Spleen (tissue), 11 donors: ENCODE data around the gene DRGX. TPM values are rescaled to one million over a fixed set of nuclear protein-coding genes. Genes with fewer than 3 reads are reported as not detected.

ENCODE experiments used
- DNase-seq: peaks from one replicate; pipeline ENCODE4 v3.0.0-alpha.2; 2020
- H3K27ac ChIP-seq, 8 donors: fragments of 200-600 bp; sonication (generic) in 7 of 8; 1 replicate in 4 of 8; 2 replicates in 4 of 8; pipeline versions ENCODE4 v1.5.0 to v1.8.0; 2016 to 2021; ENCODE audit warnings: inconsistent platforms in 4 of 8, mild to moderate bottlenecking in 4 of 8, moderate library complexity in 1 of 8
- H3K27me3 ChIP-seq, 7 donors: fragments of 200-600 bp; sonication (generic) in 6 of 7; replicated peaks in 1 of 7; 1 replicate in 4 of 7; 2 replicates in 3 of 7; pipeline versions ENCODE4 v1.5.0 to v1.8.0; 2016 to 2021; ENCODE audit warnings: inconsistent platforms in 3 of 7, mild to moderate bottlenecking in 1 of 7
- H3K36me3 ChIP-seq, 6 donors: fragments of 200-600 bp; sonication (generic) in 5 of 6; 1 replicate in 4 of 6; 2 replicates in 2 of 6; pipeline versions ENCODE4 v1.5.0 to v1.8.0; 2016 to 2021; ENCODE audit warnings: inconsistent platforms in 2 of 6
- H3K4me1 ChIP-seq, 6 donors: fragments of 200-600 bp; sonication (generic) in 5 of 6; 1 replicate in 3 of 6; 2 replicates in 3 of 6; pipeline versions ENCODE4 v1.5.0 to v1.8.0; 2016 to 2021; ENCODE audit warnings: inconsistent platforms in 3 of 6
- H3K4me3 ChIP-seq, 8 donors: fragments of 200-600 bp; sonication (generic) in 7 of 8; 1 replicate in 4 of 8; 2 replicates in 4 of 8; pipeline versions ENCODE4 v1.5.0 to v1.8.0; 2016 to 2021; ENCODE audit warnings: inconsistent platforms in 4 of 8, mild to moderate bottlenecking in 4 of 8, moderate library complexity in 2 of 8
- H3K9me3 ChIP-seq, 8 donors: fragments of 200-600 bp; sonication (generic) in 7 of 8; 1 replicate in 4 of 8; 2 replicates in 4 of 8; pipeline versions ENCODE4 v1.5.0 to v1.8.0; 2016 to 2021; ENCODE audit warnings: inconsistent platforms in 4 of 8
- CTCF ChIP-seq, 11 experiments: fragments of 200-600 bp in 7 of 11; fragments of 450-650 bp in 4 of 11; sonication (generic) in 4 of 11; IDR thresholded peaks in 8 of 11; conservative IDR thresholded peaks in 3 of 11; 1 replicate in 7 of 11; 2 replicates in 4 of 11; pipeline versions ENCODE4 v1.4.0 to v1.8.0; 2016 to 2021; ENCODE audit warnings: antibody characterized with exemption in 11 of 11, inconsistent platforms in 4 of 11, mild to moderate bottlenecking in 1 of 11
- POLR2A ChIP-seq, 3 donors: fragments of 450-650 bp; IDR thresholded peaks; one replicate each; pipeline ENCODE4 v1.5.1; 2017; ENCODE audit warnings: antibody characterized with exemption in 3 of 3, mild to moderate bottlenecking in 1 of 3
- POLR2AphosphoS5 ChIP-seq, 3 donors: sonication (generic); formaldehyde crosslinking; IDR thresholded peaks; one replicate each; pipeline ENCODE4 v1.5.1; 2017; ENCODE audit warnings: antibody characterized with exemption in 3 of 3
- WGBS, 5 donors: extraction: QIAGEN DNeasy Blood & Tissue Kit in 3 of 5; methylation state at CpG; one replicate each; pipeline versions ENCODE4 v1.1.5 to v1.1.7; 2013 to 2018; 5-methylcytosine and 5-hydroxymethylcytosine counted together
- intact Hi-C: fragments of 100-400 bp; cut with DNase I; formaldehyde crosslinking; loops from one replicate; pipeline ENCODE4 v1.15.0; 2023; ENCODE audit warnings: low total_unique reads
- polyA plus RNA-seq, 3 donors: library from polyadenylated mRNA; stranded (reverse); fragments of 200-250 nt; gene quantifications; one replicate each; pipeline ENCODE4 v1.2.1, GENCODE V29; 2013
- total RNA-seq, 7 donors: library from RNA; depleted of rRNA in 3 of 7; stranded (reverse); fragments of >200 nt in 3 of 7; fragmentation: NEBNext Ultra II Directional in 4 of 7; extraction: Animal tissue kit (Norgen Biotek cat#: 25700) in 4 of 7; gene quantifications; one replicate each; pipeline versions ENCODE4 v1.1.0 to v1.2.1, GENCODE V29; 2016 to 2021
- donor health status: healthy with polysubstance abuse.
- donor health status: DM: no; HTN: no; CAD: no; lungs with moderate emphysema.
- donor health status: DM: no; HTN: no; CAD: no.
- donor health status: Bipolar disorder and iron deficiency.
- donor health status: healthy.
- donor health status: DM: no; HTN: no; CAD: no.
- donor health status: DM: yes; HTN: yes; CAD: no.

Gene DRGX
- total and polyA plus RNA-seq, 10 donors: 0.03 to 0.11 TPM; not detected in 8

- WGBS, 5 donors: 68 to 92% (median 75%) methylated on average over 1 of the region's 1 CpG
- Histone ChIP-seq H3K4me3 (no peak overlapping the region), H3K4me1 (peaks cover 0 to 18% (median 2%) of the 10 kb centered on the region in 6 donors), H3K36me3 (no peaks in the 10 kb centered on the region), H3K27ac (peak overlapping the region in 3 of 8 donors; percentile 6 to 67 (median 23)), H3K9me3 (no peaks in the 10 kb centered on the region), H3K27me3 (peaks cover 0 to 13% (median 0%) of the 10 kb centered on the region in 7 donors)
- no peak for DNase-seq
- intact Hi-C loops: no loop called here
- TF ChIP-seq POLR2A (IDR thresholded peaks at IDR 0.05) (no peak), POLR2AphosphoS5 (IDR thresholded peaks at IDR 0.05) (no peak), CTCF (IDR thresholded peaks at IDR 0.05 in 8 of 11, conservative IDR thresholded peaks at IDR 0.05 in 3 of 11) (no peak)
These were observed 76.7 kb downstream of the DRGX start for GRCh38 chr10:49319206-49319605.

GRCh38 chr10:49318755-49319154 is 77.1 kb downstream of the DRGX start:
- H3K4me1 ChIP-seq: peaks cover 0 to 18% (median 2%) of the 10 kb centered on the region in 6 donors
- intact Hi-C loops: no loop called here
- no peaks in the 10 kb centered on the region for H3K9me3 ChIP-seq
- H3K27me3 ChIP-seq: peaks cover 0 to 13% (median 0%) of the 10 kb centered on the region in 7 donors
- TF ChIP-seq POLR2AphosphoS5 (IDR thresholded peaks at IDR 0.05) (no peak), POLR2A (IDR thresholded peaks at IDR 0.05) (no peak), CTCF (IDR thresholded peaks at IDR 0.05 in 8 of 11, conservative IDR thresholded peaks at IDR 0.05 in 3 of 11) (no peak)
- DNase-seq: no peak
- H3K36me3 ChIP-seq: no peaks in the 10 kb centered on the region
- peak overlapping the region in 3 of 8 donors; percentile 6 to 67 (median 23) for H3K27ac ChIP-seq
- no peak overlapping the region for H3K4me3 ChIP-seq

- intact Hi-C loops: no loop called here
- TF ChIP-seq POLR2A (IDR thresholded peaks at IDR 0.05) (no peak), CTCF (IDR thresholded peaks at IDR 0.05 in 8 of 11, conservative IDR thresholded peaks at IDR 0.05 in 3 of 11) (no peak), POLR2AphosphoS5 (IDR thresholded peaks at IDR 0.05) (no peak)
- Histone ChIP-seq H3K4me3 (no peak overlapping the region), H3K9me3 (no peaks in the 10 kb centered on the region), H3K27ac (peak overlapping the region in 2 of 8 donors; percentile 23 to 67), H3K27me3 (peaks cover 0 to 10% (median 0%) of the 10 kb centered on the region in 7 donors), H3K36me3 (no peaks in the 10 kb centered on the region), H3K4me1 (peaks cover 0 to 18% (median 2%) of the 10 kb centered on the region in 6 donors)
- no peak for DNase-seq
- WGBS, 5 donors: 79 to 93% (median 82%) methylated on average over 5 to 6 of the region's 6 CpGs
These were observed 77.9 kb downstream of the DRGX start for GRCh38 chr10:49318028-49318427.

- 73 to 87% (median 84%) methylated on average over 5 of the region's 5 CpGs for WGBS, 5 donors
- DNase-seq: no peak
- Histone ChIP-seq H3K27me3 (peaks cover 0 to 4% (median 0%) of the 10 kb centered on the region in 7 donors), H3K36me3 (no peaks in the 10 kb centered on the region), H3K4me1 (peaks cover 0 to 42% (median 20%) of the 10 kb centered on the region in 6 donors), H3K9me3 (no peaks in the 10 kb centered on the region), H3K27ac (no peak overlapping the region), H3K4me3 (no peak overlapping the region)
- TF ChIP-seq POLR2AphosphoS5 (IDR thresholded peaks at IDR 0.05): no peak
- no peak for TF ChIP-seq CTCF (IDR thresholded peaks at IDR 0.05 in 8 of 11, conservative IDR thresholded peaks at IDR 0.05 in 3 of 11)
- TF ChIP-seq POLR2A (IDR thresholded peaks at IDR 0.05): no peak
- intact Hi-C loops: no loop called here
These were observed 81.1 kb downstream of the DRGX start for GRCh38 chr10:49314806-49315205.

Other genes starting within 250 kb of the DRGX start
- 10 to 100 TPM; 25.6 to 46.9 (median 30.7) TPM for gene TMEM273, start 207.7 kb downstream of the DRGX start, total RNA-seq
- gene TMEM273, start 207.7 kb downstream of the DRGX start, polyA plus RNA-seq: 10 to 100 TPM; 29.3 to 64.5 (median 52.5) TPM
- not detected for gene C10orf71, start 96.9 kb downstream of the DRGX start, total RNA-seq
- gene C10orf71, start 96.9 kb downstream of the DRGX start, polyA plus RNA-seq: not detected
- 10 to 100 TPM; 20.0 to 32.7 (median 26.5) TPM for gene ERCC6, start 143.0 kb upstream of the DRGX start, total RNA-seq
- gene ERCC6, start 143.0 kb upstream of the DRGX start, polyA plus RNA-seq: 1 to 10 TPM; 2.7 to 3.9 (median 3.8) TPM
- gene SLC18A3, start 214.2 kb upstream of the DRGX start, total RNA-seq: not detected
- gene SLC18A3, start 214.2 kb upstream of the DRGX start, polyA plus RNA-seq: not detected
- not detected for gene CHAT, start 217.9 kb upstream of the DRGX start, total RNA-seq
- not detected for gene CHAT, start 217.9 kb upstream of the DRGX start, polyA plus RNA-seq